T-helper 2 cell treated with Interferon-gamma antibody and Interleukin-4, amounts not matched to agents 100 ng/mL and 5 ng/mL, for 36 hours (primary cell): ENCODE results near the gene AAMP. TPM values are rescaled to one million over a fixed set of nuclear protein-coding genes. Genes with fewer than 3 reads are reported as not detected.

Source experiments
- intact Hi-C: fragments of 100-400 bp; cut with micrococcal nuclease; formaldehyde crosslinking; loops from one replicate; pipeline ENCODE4 v1.15.1; 2023
- total RNA-seq: library from RNA; stranded (reverse); gene quantifications from 2 replicates; pipeline ENCODE4 v1.2.3, GENCODE V29; 2022

AAMP gene
- total RNA-seq, 1 donor from 2014 or later: 54.4 TPM

- intact Hi-C loops: no loop called here
Measured at GRCh38 chr2:218294430-218295022, 24.6 kb upstream of the AAMP start.

GRCh38 chr2:218293715-218294429, 23.9 kb upstream of the AAMP start:
- intact Hi-C loops: loop anchor here (2.0 kb wide), 2 partner anchors 173 to 355 kb away; no protein-coding TSS in a partner anchor

DNA sequence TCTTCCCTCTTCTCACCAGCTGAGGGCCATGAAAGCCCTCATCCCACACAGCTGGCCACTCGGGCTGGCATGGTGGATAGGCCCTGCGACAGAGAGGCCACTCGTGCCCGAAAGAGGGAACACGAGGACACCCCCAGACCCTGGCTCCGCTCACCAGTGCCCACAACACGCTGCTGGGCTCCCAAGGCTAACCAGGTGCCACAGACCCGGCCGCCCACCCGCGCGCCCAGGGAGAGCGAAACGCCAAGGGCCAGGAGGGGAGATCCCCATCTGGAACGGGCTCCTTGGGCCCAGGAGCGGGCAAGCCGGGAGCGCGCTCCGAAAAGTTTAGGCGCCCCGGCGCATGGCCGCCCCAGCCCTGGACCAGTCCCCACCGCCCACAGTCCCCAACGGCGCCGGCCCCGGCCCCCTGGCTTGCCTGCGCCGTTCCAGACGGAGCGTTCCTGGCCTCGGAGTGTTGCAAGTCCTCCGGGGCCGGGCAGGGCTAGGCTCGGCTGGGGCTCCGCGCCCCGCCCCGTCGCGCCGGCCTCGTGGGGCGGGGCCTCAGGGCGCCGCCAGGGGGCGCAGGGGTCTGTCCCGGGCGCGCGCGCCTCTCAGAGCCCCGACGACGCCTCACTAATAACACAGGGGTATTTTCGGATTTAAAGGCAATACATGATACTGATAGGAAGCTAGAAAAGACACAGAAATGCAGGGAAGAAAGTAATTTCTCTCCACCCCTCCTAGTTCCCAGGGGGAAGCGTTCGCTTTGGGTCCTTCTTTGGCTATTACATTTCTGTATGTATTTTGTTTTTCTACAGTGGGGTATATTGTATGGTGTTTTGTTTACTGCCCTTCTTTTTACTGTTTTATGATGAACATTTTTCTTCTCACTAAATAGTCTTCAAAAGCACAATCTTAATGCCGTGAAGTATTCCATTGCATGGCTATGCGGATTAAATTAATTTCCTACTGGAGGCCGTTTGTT, 22.4 kb upstream of the AAMP start, which contains the start of gene TMBIM1:
Gene TMBIM1 (minus strand): TSS at position 456 of the 967 bp plus-strand sequence. CDS start 10,362 bp downstream, outside the sequence.
- intact Hi-C loops: loop anchor here (1.0 to 2.0 kb wide), 5 partner anchors 9 to 356 kb away; partner anchors contain the start of genes AAMP, CTDSP1 and PNKD

GRCh38 chr2:218291318-218292047, 21.5 kb upstream of the AAMP start:
- intact Hi-C loops: loop anchor here (1.0 to 2.0 kb wide), 6 partner anchors 10 to 357 kb away; partner anchors contain the start of genes AAMP, CATIP, CTDSP1 and PNKD

DNA sequence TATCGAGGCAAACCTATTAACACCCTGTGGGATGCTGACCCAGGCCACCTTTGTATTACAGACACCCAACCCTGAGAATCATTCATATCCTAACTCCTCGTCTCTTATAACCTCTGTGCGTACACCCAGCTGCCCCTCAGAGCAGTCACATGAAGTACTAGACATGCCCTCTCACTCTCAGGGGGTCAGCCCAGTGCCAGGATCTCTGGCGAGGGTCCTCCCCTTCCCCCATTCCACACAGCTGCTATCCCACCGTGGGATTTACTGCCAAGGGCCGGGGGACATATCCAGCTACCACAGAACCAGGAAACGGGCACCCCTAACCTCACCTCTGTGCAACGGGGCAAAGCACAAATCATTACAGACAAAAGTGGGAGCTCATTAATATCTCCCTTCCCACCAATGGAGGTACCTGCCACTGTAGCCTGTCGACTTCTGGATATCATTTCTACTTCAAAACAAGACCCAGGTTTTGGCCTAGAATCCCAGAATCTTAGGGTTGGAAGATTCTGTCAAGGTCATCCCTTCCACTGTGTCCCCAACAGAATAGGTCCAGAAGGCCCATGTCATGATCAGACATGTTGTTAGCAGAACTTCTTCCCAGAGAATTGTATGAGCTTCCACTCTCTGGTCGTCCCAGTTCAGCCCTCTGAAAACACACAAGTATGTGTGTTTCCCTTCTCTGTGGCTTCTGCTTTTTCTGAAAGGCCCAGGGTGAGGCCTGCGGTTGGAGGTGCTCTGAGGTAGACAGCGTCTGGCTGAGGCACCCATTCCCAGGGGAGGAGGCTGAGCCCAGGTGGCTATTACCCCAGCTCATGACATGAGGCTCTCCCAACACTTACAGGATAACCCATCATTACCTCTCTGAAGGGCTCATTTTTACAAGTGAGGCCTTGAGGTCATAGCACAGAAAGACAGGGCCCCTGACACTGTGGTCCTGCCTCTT, 20.7 kb upstream of the AAMP start:
- intact Hi-C loops: loop anchor here (2.0 kb wide), 1 partner anchor 66 kb away; the partner anchor contains the start of gene CATIP

GRCh38 chr2:218289639-218290315, 19.8 kb upstream of the AAMP start:
- intact Hi-C loops: loop anchor here (2.0 kb wide), 1 partner anchor 67 kb away; the partner anchor contains the start of gene CATIP

GRCh38 chr2:218286570-218287459, 16.9 kb upstream of the AAMP start:
- intact Hi-C loops: loop anchor here (1.0 to 2.0 kb wide), 6 partner anchors 17 to 610 kb away; partner anchors contain the start of genes AAMP, ARPC2, BCS1L and CNOT9

GRCh38 chr2:218285604-218286003, 15.7 kb upstream of the AAMP start:
- intact Hi-C loops: loop anchor here (1.0 to 2.0 kb wide), 5 partner anchors 15 to 611 kb away; partner anchors contain the start of genes AAMP, ARPC2, BCS1L and PNKD

DNA sequence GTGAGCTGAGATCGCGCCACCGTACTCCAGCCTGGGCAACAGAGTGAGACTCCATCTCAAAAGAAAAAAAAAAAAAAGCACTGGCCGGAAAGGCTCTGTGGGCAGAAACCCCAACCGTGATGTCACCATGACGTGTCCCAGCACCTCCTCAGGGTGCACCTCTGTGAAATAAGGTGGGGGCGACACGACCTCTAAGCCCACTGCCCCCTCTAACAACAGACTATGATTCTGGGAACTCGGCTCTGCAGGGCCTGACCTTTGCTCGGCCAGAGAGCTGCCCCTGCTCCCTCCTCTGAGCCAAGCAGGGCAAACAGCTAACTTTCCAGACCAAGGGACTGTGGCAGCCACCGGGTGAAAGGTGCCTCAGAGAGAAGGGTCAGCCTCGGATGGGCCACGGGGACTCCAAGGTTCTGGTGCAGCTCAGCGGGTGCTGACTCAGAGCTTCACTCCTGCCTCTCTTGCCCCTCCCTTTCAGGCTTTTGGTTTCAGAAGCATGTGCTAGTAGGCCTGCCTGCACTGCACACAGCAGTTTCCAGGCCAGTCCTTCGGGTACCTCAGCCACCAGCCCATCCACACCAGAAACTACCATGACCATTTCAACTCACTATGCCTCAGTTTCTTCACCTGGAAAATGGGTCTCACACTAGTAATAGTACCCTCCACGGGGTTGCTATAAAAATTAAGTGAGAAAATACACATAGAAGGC, 14.3 kb upstream of the AAMP start:
- intact Hi-C loops: no loop called here

DNA sequence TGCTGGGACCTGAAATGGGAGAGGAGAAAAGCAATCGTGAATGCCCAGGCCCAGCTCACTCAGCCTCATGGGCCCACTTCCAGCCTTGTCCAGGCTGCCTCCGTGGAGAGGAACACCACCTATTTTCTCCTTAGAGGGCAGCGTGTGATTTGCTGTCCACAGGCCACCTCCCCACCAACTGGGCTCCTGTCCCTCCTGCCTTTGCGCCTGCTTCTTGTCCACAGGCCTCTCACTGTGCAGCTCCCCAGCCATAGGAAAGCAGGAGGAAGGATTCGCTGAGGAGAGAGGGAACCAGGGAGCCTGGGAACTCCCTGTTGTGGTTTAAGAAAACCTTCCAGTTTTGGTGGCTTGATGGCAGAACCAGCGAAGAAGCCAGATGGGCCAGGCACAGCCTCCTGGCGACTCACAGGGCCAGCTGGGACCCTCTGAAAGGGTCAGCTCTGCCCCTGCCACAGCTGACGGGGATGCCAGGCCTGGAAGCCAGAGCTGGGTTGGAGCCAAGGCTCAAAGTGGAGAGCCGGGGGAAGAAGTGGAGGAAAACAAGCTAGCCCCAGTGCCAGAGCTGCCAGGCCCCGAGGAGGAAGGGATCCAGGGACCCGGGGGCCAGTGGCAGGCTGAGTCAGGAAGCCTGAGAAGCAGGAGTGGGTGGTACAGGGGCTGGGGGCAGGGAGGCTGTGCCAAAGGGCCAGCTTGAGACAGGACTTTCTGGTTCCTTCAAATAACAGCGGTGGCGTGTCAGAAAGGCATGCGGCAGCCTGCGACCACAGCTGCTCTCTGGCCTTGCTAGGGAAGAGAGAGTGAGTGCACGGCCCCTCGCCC, 12.4 kb upstream of the AAMP start:
- intact Hi-C loops: no loop called here

DNA sequence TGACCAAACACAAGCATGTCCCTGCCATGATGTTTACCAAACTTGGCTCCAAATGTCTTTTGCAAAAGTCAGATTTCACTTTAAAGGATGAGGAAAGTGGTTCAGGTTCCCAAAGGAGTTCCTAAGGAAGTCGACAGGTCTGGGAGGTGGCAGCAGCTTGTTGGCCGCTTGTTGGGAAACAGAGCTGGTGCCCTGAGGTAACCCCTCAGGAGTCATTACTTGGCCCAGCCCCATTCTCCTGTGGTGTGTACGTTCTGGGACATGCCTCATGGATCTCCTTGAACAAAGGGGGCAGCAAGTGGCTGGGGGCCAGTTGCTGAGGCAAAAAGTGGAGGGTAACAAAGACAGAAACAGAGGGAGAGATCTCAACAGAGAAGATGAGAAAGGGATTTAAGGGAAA, 11.5 kb upstream of the AAMP start:
- intact Hi-C loops: no loop called here

GRCh38 chr2:218280260-218280870, 10.4 kb upstream of the AAMP start:
- intact Hi-C loops: no loop called here

GRCh38 chr2:218278531-218279360, 8.8 kb upstream of the AAMP start:
- intact Hi-C loops: no loop called here

DNA sequence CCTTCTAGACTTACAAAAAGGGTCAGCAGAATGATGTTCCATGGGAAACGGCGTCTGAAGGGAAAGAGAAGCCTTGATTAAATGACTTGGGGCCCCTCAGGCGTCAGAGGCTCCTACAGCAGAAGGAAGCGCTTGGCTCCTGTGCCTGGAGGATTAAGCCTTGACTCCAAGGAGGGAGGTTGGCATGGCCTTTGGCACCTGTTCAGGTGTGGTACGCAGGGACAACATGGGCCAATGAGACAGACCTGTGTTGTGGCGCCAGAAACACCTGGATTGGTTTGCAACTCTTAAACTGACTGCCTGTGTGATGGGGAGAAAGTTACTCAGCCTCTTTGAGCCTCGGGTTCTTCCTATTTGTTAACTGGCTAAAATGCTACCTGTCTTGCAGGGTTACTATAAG, 8.0 kb upstream of the AAMP start:
- intact Hi-C loops: no loop called here
